ENCODE data around the gene CTIF.

- TF ChIP-seq TAF1 (IDR thresholded peaks at IDR 0.05; ENCODE audit: low read depth, low read length) = no peak
- no peak for TF ChIP-seq POLR2AphosphoS5 (IDR thresholded peaks at IDR 0.05; ENCODE audit: low read depth, low read length)
These were observed 14.4 kb downstream of the CTIF start for GRCh38 chr18:48553236-48553635.

All from GM12891 (cell line).